Adrenal gland (tissue), 5 donors: Measurements from ENCODE around the gene RPRML.

Source experiments
- POLR2A ChIP-seq, 2 donors: fragments of 450-650 bp; IDR thresholded peaks; one replicate each; pipeline ENCODE4 v1.6.1; 2017; ENCODE audit warnings: antibody characterized with exemption in 2 of 2, mild to moderate bottlenecking in 2 of 2, moderate library complexity in 1 of 2
- TF ChIP-seq, protein P1 (sequence below), 6 experiments: fragments of 450-650 bp in 4 of 6; fragments of 200-600 bp in 2 of 6; sonication (generic) in 1 of 6; IDR thresholded peaks; 1 replicate in 5 of 6; 2 replicates in 1 of 6; pipeline versions ENCODE4 v1.5.1 to v1.8.0; 2016 to 2021; ENCODE audit warnings: antibody characterized with exemption in 6 of 6, mild to moderate bottlenecking in 2 of 6, moderate library complexity in 1 of 6
- donor health status: DM: no; HTN: no; CAD: no.

GRCh38 chr17:46928467-46929261 is 50.4 kb downstream of the RPRML start:
- TF ChIP-seq, protein P1, sequence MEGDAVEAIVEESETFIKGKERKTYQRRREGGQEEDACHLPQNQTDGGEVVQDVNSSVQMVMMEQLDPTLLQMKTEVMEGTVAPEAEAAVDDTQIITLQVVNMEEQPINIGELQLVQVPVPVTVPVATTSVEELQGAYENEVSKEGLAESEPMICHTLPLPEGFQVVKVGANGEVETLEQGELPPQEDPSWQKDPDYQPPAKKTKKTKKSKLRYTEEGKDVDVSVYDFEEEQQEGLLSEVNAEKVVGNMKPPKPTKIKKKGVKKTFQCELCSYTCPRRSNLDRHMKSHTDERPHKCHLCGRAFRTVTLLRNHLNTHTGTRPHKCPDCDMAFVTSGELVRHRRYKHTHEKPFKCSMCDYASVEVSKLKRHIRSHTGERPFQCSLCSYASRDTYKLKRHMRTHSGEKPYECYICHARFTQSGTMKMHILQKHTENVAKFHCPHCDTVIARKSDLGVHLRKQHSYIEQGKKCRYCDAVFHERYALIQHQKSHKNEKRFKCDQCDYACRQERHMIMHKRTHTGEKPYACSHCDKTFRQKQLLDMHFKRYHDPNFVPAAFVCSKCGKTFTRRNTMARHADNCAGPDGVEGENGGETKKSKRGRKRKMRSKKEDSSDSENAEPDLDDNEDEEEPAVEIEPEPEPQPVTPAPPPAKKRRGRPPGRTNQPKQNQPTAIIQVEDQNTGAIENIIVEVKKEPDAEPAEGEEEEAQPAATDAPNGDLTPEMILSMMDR (IDR thresholded peaks at IDR 0.05) = no peak
- TF ChIP-seq POLR2A (IDR thresholded peaks at IDR 0.05) = no peak
